Measurements from ENCODE around the gene GJB5. TPM values are rescaled to one million over a fixed set of nuclear protein-coding genes. Genes with fewer than 3 reads are reported as not detected.
"Not testable (repeated sequence)": the region's sequence is repeated elsewhere in the genome, so short reads cannot be mapped to it uniquely, and the experiment has no call there.

GJB5 gene
- polyA plus RNA-seq (ENCODE audit: insufficient read length in 4 of 4): under 1 TPM; 0.23 to 0.52 (median 0.39) TPM

DNA sequence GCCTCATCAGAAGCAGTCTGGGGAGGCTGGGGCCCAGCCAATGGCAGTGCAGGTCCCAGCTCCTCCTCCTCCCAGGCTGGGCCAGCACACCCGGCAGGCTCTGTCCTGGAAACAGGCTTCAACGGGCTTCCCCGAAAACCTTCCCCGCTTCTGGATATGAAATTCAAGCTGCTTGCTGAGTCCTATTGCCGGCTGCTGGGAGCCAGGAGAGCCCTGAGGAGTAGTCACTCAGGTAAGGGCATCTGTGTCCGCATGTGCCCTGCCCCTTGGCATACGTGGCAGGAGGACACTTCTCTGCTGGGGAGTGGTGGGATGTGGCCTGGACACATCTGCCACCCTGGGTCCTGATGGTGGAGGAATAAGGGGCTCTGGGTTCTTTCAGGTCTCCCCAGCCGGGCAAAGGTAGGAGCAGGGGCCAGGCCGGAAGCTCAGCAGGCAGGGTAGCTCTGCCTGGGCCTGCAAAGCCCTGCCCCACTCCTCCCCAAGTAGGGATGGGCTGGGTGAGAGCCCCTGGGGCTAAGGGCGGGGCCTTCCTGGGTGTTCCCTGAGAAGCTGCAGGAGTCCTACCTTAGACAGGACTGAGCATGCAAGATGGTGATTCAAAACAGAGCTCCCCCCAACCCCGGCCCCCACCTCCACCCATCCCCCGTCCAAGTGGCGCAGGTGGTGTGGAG lies at the start of gene GJB5:
Gene GJB5 (plus strand): TSS at position 84 of the 674 bp plus-strand sequence. CDS start 2,284 bp downstream, outside the sequence.
- DNase-seq (ENCODE audit: low read depth in 4 of 4, low spot score in 3 of 4): no peak

DNA sequence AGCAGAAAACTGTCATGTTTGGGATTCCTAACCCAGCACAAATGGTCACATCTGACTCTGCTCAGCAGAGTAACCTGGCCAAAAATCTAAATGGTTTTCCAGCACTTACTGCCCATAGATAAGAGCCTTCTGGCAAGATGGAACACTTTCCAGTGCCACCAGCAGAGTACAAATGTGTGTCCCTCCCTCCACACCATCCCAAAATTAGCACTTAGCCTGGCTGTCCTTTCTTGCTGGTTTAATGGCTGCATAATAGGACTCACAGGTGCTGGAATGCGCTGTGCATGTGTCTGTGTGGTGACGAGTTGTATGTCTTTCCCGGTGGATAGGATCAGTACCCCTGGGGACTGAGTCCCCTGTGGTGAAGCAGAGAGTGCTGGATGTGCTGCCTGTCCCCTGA lies 49.8 kb upstream of the GJB5 start:
- DNase-seq (ENCODE audit: low read depth in 4 of 4, low spot score in 3 of 4): no peak

DNA sequence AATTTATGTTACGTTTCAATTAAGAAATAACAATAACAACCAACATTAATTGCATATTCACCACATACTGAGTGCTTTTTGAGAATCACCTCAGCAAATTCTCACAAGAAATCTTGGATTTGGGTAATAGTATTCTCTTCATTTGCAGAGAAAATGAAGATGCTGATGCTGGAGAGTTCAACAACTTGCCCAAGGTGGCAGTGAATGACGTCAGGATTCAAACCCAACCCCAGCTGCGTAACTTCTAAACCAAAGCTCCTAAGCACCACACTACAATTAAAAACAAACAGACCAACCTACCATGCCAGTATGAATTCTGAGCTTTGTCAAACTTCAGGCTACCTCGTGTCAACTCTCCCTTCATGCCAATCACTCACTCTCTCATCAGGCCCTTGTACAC lies 46.7 kb upstream of the GJB5 start:
- DNase-seq (ENCODE audit: low read depth in 4 of 4, low spot score in 3 of 4): no peak

DNA sequence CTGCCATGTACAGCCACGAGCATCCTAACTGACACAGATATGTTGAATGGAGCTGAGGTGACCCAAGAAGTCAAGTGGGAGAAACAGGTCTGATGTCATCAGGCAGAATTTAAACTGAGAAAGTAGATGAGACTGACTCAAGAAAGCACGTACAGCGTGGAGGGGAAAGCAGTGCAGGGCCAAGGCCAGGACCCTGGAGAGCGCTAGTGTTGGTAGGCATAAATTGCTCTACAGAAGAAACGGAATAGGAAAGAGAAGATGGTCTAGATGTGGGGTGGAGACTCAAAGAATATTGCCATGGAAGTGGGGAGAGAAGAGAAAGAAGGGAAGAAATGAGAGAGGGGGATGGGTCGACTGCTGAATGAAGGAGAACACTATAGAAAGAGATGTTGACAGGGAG lies 45.3 kb upstream of the GJB5 start:
- DNase-seq (ENCODE audit: low read depth in 4 of 4, low spot score in 3 of 4): no peak

DNA sequence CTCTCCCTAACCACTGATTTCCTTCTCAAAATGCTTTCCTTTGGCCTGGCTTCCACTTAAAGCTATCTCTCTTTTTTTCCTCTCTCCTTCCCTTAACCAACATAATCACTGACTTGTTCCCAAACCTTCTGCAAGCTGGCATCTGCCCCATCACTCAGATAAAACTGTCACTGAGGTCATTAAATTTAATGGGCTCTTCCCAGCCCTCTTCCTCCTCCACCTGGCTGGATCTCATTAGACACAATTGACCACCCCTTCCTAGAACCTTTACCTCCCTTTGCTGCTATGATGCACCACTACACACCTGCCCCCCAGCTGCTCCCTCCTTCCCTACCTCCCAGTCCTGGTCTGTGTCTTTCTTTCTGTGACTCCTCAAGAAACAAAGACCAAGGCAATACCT lies 44.0 kb upstream of the GJB5 start:
- no peak for DNase-seq (ENCODE audit: low read depth in 4 of 4, low spot score in 3 of 4)

DNA sequence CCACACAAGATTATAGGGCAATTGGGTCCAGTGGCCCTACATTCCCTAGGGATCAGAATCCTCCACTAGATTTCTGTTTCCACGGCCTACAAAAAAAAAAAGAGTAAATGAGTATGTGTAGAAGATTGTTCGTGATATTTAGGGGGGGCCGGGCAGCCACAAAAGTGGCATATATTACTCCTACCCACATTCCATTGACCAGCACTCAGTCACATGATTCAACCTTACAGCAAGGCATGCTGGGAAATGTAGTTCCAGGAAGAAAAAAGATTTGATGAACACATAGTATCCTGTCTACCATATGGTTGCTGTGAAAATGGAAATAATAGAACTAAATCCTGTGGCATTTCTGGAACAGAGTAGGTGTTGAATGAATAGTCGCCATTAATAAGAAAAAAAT lies 43.4 kb upstream of the GJB5 start:
- no peak for DNase-seq (ENCODE audit: low read depth in 4 of 4, low spot score in 3 of 4)

DNA sequence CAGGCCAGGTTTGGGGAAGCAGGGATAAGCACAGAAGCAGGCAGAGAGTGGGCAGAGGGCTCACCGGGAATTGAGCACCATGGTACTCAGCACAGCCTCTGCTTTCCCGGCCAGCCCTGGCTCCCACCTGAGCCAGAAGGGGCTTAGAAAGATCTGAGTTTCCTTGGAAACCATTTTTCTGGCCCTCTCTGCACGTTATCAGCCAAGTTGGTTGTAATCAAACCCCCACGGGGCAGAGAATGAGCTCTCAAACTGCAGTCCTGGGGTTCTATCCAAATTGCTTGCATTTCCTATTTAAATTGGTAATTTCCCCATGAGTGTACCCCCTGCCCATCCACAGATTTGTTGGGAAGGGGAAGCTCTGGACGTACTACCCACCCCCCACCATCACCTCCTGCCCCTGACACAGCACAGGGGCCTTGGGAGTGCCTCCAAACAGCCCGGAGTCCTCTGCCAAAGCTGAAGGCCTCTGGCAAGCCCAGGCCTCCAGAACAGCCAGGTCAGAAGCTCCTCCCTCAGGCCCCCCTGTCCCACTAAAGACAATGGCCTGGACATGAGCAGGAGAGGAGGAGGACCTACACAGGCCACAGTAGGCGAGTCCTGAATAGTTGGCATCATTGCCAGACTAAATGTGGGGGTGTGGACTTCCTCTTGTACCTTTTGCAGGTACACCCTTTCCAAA lies 42.7 kb upstream of the GJB5 start:
- DNase-seq (ENCODE audit: low read depth in 4 of 4, low spot score in 3 of 4): no peak

DNA sequence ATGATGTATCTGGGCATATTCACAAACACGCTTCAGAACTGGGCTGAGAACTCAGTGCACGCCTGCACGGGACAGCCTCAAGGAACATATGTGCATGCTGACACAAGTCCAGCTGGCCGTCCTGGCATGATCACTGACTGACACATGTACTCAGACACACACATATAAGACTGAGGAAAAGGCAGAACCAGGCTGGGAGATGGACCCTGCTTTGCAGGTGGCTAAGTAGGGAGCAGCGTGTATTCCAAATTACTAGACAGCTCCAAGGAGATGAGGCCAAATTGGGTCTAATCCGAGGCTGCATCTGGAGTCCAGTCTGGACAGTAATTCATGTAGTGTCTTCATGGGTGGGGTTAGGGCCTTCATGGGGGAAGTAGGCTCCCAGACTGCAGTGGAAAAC lies 41.4 kb upstream of the GJB5 start:
- no peak for DNase-seq (ENCODE audit: low read depth in 4 of 4, low spot score in 3 of 4)

DNA sequence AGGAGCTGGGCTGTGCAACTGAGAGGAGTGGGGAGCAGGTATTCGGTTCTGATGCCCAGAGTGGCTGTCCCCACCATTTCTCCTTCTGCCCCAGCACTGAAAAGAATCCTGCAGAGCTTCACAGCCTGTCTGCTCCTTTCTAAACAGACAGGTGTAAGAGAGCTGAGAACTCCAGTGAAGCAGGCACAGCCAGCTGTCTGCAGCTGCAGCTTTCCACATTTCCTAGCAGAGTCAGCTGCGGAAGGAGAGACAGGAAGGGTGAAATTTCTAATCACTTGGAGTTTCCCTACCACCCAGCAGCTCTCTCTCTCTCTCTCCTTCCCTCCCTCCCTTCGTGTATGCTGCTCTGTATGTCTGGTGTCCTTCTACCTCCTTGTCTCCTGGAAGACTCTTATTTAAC lies 40.5 kb upstream of the GJB5 start:
- DNase-seq (ENCODE audit: low read depth in 4 of 4, low spot score in 3 of 4): no peak

DNA sequence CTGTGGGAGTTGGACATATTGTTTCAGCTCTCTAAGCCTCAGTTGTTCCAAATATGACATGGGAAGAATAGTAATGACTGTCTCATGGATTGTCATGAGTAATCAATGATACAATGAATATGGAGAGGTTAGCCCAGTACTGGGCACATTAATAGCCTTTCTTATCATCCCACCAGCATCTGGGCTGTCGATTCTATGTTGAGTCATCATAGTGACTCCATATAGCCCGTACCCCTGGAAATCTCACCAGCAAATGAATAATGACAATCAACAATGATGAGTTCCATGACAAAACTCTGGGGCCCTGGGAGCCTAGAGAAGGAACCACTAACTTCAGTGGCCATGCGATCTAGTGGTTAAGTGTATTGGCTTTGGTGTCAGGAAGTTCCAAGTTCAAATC lies 39.7 kb upstream of the GJB5 start:
- DNase-seq (ENCODE audit: low read depth in 4 of 4, low spot score in 3 of 4): no peak

DNA sequence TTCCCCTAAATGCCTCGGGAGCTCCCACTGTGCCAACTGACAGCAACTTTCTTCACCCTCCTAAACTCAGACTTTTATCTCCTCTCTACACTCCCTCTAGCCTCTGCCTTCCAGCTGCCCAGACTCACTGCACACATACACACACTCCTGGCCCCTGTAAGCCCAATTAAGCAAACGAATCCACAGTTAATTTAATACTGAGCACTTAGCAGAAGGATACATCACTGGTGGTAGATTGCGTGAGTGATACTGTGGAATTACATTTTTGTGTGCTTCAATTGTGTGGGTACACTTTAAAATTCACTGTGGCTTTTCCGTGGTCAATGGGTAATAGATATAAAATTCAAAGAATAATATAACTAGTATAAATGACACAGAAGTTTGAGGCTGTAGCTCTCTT lies 33.6 kb upstream of the GJB5 start:
- no peak for DNase-seq (ENCODE audit: low read depth in 4 of 4, low spot score in 3 of 4)

DNA sequence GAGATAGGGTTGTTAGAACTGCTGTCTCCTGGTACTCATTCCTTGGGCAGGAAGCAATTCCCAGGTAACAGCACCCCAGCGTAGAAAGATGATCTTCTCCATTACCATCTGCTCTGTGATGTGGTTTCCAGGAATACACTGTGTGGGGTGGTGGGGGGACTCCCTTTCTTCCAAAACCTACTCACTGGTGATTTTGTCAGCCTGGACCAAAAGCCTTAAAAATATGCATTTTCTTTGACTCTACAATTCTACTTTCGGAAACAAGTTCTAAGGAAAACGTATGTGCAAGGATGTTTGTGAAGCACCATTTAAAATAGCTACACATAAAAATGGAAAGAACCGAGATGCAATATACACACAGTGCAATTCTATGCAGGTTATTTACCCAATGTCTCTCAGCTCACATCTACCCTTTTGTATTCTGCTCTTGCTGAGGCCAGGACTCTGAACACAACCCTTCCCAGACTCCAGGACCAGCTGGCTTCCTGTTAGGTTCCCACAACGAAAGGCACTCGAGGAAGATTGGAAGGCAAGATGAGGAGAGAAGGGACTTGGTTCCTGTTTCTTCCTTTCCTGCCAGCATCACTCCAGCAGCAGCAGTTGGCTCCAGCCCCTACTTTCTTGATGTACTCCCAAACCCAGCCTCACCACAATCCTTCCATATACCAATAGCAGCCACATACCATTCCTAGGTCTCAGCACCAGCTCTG lies 33.0 kb upstream of the GJB5 start:
- no peak for DNase-seq (ENCODE audit: low read depth in 4 of 4, low spot score in 3 of 4)

DNA sequence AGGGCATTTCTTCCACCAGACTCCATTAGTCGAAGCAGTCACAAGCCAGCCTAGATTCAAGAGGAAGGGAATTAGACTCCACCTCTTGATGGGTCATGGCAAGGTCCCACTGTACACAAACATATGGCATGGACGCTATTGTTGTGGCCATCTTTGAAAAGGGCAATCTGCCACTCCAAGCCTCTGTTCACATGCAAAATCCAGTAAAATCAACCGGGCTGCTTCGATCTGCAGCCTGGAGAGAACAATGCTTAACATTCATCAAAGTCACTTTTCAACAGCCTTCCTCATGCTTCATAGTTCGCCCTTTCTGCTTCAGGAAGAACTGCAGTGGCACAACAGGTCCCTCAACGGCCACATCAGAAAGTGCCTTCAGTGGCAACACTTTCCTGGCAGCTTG lies 28.0 kb upstream of the GJB5 start:
- no peak for DNase-seq (ENCODE audit: low read depth in 4 of 4, low spot score in 3 of 4)

DNA sequence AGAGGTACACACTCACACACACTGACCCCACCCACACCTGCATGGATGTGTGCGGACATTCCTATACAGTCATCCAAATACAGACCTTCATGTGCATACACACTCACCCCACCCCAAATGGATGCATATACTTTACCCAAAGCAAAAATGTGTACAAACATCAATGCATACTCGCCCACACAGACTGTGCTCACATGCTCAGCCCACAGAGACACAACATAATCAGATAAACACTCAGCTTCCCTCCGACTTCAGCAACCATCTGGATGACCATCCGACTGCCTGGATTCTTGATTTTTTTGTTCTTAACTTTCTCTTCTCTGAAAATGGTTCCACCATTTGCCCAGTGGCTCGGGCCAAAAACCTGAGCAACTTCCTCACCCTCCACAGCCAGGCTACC lies 24.4 kb upstream of the GJB5 start:
- DNase-seq (ENCODE audit: low read depth in 4 of 4, low spot score in 3 of 4): no peak

DNA sequence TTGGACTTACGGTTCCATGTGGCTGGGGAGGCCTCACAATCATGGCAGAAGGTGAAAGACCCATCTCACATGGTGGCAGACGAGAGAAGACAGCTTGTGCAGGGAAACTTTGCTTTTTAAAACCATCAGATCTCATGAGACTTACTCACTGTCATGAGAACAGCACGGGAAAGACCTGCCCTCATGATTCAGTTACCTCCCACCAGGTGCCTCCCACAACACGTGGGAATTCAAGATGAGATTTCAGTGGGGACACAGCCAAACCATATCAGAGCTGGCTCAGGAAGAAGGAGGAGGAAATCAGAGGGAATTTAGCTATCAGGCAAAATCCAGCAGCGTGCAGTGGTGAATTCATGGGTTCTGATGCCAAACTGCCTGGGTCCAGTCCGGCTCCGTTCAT lies 22.0 kb upstream of the GJB5 start:
- DNase-seq (ENCODE audit: low read depth in 4 of 4, low spot score in 3 of 4): not testable (repeated sequence)

DNA sequence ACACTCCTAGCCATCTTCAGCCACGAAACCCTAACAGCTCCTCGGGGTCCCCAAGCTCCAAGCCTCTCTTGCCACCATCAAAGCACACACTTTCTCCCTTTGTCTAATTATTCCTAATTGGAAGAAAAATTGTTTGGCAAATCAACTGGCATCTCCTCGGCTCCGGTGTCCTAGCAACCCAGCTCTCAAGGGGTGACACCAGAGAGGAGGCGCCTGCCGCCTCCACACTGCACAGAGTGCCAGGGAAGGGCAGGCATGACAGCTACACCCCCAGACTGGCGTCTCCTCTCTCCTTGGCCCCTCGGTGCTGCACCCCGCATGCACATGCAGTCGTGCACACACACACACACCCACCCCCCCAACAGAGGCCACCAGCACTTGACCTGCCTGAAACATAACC lies 18.2 kb upstream of the GJB5 start:
- DNase-seq (ENCODE audit: low read depth in 4 of 4, low spot score in 3 of 4): no peak

DNA sequence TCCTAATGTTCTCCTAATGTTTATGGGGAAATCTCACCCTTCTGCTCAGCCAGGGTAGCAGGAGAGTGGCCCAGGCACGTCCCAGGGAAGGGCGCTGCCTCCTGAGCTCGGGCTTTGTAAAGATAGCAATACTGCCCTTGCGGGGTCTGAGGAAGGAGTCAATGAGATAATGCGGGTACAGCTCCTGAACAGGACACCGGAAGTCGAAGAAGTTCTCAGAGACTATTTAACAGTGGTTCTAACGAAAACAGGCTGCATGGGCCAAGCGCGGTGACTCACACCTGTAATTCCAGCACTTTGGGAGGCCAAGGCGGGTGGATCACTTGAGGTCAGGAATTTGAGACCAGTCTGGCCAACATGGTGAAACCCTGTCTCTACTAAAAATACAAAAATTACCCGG lies 17.6 kb upstream of the GJB5 start:
- DNase-seq (ENCODE audit: low read depth in 4 of 4, low spot score in 3 of 4): not testable (repeated sequence)

DNA sequence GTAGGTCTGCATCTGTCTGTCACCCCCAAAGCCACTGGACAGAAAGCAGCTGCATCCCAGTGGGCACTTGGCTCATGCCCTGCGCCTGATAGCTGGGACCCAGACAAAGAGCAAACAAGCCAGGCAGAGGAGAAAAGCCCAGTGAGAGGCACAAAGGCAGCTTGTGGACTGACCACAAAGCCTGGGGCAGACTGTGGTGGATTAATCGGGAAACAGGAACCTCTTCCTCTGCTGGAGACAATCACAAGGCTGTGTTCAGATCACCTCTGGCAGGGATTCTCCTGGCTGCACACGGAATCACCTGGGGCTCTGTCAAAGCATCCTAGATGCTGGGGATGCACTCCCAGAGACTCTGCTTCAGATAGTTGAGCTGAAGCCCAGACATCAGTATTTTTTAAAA lies 15.2 kb upstream of the GJB5 start:
- no peak for DNase-seq (ENCODE audit: low read depth in 4 of 4, low spot score in 3 of 4)

DNA sequence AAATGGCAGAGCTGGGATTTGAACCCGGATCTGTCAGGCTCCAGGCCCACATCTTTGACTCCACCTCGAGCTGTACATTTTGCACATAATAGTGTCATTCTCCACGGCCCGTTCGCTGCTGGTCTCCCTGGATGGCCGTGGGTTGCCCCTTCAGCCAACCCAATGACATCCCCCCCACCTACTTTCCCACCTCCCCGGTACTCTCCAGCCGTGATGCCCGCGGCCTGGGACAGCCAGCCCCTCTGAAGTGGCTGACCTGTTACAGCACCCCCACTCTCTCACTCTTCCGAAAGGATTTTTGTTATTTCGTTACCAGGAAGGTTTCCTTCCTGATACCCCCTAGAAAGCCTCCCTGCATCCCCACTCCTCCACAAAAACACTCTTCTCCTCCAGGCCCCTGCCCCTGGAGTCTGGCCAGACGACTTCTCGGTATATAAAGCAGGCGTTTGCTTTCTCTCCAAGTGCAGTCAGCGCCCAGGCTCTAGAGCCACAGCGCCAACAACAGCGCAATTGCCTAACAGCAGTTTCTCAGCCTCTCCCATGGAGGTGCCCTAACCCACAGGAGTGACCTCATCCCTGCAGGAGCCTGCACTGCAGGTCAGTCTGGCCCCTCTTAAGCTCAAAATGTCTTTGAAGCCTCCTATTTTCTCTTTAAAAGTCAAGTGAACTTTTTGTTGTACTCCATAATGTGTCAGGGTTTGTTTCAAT lies 14.5 kb upstream of the GJB5 start:
- no peak for DNase-seq (ENCODE audit: low read depth in 4 of 4, low spot score in 3 of 4)

DNA sequence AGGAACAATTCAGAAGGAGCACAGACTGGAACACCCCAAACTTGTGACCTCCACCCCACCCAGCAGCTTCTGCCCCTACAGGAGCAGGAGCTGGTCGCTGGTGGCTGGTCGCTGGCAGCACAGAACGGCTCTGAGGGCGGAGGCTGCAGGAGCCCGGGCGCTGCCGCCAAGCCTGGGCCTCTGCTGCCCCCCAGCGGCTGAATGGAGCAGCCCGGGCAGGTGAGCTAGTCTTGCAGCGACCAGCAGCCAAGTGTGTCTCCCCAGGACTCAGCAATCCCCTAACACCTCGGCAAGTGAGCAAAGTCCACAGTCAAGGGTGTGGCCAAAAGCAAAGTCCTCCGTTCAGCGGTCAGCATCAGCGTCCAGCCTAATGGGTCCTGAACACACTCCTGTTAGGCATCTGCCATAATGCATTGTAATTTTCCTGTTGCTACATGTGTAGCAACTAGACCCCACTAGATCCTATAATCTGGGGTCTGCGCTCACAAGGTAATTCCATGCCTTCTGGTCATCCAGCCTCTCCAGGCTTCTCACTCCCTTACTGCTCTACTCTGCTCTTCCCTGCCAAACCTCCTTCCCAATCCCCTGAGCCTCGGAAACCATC lies 12.1 kb upstream of the GJB5 start:
- DNase-seq (ENCODE audit: low read depth in 4 of 4, low spot score in 3 of 4): peak; percentile 23 to 52 (median 42)

DNA sequence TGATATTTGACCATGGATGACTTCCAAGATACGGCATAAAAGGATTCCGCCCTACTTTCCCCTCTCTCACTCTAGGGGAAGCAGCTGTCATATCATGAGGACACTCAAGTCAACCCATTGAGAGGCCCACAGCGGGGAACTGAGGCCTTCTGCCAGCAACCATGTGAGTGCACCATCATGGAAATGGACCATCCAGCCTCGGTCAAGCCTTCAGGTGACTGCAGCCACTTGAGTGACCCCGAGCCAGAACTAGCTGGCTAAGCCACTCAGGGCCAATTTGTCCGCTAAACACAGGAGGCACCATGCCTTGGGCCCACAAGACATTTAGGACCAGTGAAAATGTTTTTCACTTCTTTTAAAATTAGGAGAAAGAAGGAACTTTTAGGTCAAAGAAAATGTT lies 11.1 kb upstream of the GJB5 start:
- DNase-seq (ENCODE audit: low read depth in 4 of 4, low spot score in 3 of 4): no peak
